ENCODE data around the gene PLAAT1.

DNA sequence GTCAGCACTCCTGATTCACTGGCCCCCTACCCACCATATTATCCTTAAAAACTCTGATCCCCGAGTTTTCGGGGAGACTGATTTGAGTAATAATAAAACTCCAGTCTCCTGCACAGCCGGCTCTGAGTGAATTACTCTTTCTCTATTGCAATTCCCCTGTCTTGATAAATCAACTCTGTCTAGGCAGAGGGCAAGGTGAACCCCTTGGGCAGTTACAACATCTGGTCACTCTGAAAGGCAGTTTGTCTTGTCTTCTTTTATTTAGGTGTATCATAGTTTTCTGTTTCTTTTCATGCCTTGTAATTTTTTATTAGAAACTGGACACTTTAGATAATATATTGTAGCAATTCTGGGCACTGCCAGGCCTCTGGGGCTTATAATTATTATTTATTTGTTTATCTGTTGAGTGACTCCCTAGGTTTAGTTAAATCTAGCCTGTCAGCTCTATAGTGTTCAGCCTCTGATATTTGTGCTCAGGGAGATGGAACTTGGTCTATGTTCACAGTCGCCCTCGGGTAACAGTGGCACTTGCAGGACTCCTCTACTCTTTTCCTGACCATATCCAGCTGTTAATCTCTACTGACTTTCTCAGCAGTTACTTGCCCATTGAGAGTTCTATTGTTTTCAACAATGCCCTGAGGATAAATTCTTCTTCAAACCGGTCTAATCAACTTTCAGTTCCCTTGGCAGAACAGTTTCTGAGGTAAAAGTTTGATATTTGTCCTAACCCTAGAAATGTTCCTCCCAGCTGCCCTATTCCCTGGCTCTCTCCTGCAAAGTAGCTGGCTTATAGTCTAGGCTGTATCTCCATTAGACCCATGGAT lies 15.5 kb upstream of the PLAAT1 start:
- TF ChIP-seq EZH2 (IDR thresholded peaks at IDR 0.05; ENCODE audit: borderline replicate concordance, insufficient read depth, low read length, poor library complexity, severe bottlenecking) (no peak), EP300 (conservative IDR thresholded peaks at IDR 0.05; ENCODE audit: poor library complexity, severe bottlenecking) (no peak), RAD21 (conservative IDR thresholded peaks at IDR 0.05) (no peak), TAF1 (IDR thresholded peaks at IDR 0.05; ENCODE audit: low read depth) (no peak), POLR2AphosphoS5 (IDR thresholded peaks at IDR 0.05) (no peak), REST (IDR thresholded peaks at IDR 0.05; ENCODE audit: borderline replicate concordance) (no peak), MXI1 (conservative IDR thresholded peaks at IDR 0.05; ENCODE audit: poor library complexity, severe bottlenecking) (no peak)
- TF ChIP-seq, protein P1, sequence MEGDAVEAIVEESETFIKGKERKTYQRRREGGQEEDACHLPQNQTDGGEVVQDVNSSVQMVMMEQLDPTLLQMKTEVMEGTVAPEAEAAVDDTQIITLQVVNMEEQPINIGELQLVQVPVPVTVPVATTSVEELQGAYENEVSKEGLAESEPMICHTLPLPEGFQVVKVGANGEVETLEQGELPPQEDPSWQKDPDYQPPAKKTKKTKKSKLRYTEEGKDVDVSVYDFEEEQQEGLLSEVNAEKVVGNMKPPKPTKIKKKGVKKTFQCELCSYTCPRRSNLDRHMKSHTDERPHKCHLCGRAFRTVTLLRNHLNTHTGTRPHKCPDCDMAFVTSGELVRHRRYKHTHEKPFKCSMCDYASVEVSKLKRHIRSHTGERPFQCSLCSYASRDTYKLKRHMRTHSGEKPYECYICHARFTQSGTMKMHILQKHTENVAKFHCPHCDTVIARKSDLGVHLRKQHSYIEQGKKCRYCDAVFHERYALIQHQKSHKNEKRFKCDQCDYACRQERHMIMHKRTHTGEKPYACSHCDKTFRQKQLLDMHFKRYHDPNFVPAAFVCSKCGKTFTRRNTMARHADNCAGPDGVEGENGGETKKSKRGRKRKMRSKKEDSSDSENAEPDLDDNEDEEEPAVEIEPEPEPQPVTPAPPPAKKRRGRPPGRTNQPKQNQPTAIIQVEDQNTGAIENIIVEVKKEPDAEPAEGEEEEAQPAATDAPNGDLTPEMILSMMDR (IDR thresholded peaks at IDR 0.05; ENCODE audit: poor library complexity, severe bottlenecking) = no peak
